ENCODE measurements around the gene SOCS1. TPM values are rescaled to one million over a fixed set of nuclear protein-coding genes. Genes with fewer than 3 reads are reported as not detected.

The SOCS1 gene
- total and polyA plus RNA-seq, 2 of the 8 experiments (the other 6 are each of a cell fraction or from before 2014, with no cell fraction given), result 21.0 to 48.9 TPM

- H3K14ac ChIP-seq (ENCODE audit: insufficient read length), result no peak overlapping the region
- no peak overlapping the region for H2AFZ ChIP-seq (ENCODE audit: low read length)
- H3K79me1 ChIP-seq (ENCODE audit: low read depth, low read length), result no peaks in the 10 kb centered on the region
- H3K9me3 ChIP-seq (ENCODE audit: insufficient read depth in 2 of 2, low read depth in 1 of 2, low read length in 1 of 2), result peaks cover 2 to 11% of the 10 kb centered on the region in 2 experiments
- no peak for FAIRE-seq
- ChIA-PET CTCF (ENCODE audit: partially characterized antibody) (interaction anchor here (0.8 to 2.1 kb wide), 5 partner anchors 20 to 249 kb away, joined by 3 to 5 read pairs (median 4); no protein-coding TSS in a partner anchor), POLR2A (ENCODE audit: partially characterized antibody) (interaction anchor here (1.5 kb wide), 1 partner anchor 12 kb away, joined by 4 read pairs; no protein-coding TSS in a partner anchor)
- H3K4ac ChIP-seq (replicated peaks; ENCODE audit: insufficient read length, low read depth, low read length), result no peak overlapping the region
- no peak overlapping the region for H3K18ac ChIP-seq (ENCODE audit: extremely low read depth, low read length)
- no peak overlapping the region for H2BK120ac ChIP-seq (replicated peaks; ENCODE audit: low read depth, low read length)
- H3K23ac ChIP-seq (ENCODE audit: insufficient read length), result no peak overlapping the region
- no peaks in the 10 kb centered on the region for H4K20me1 ChIP-seq (replicated peaks in 1 of 2; ENCODE audit: control insufficient read depth in 1 of 2, insufficient read depth in 2 of 2, low read length in 2 of 2)
- no peaks in the 10 kb centered on the region for H3K79me2 ChIP-seq (ENCODE audit: control insufficient read depth in 1 of 2, insufficient read depth in 2 of 2, low read length in 2 of 2)
- no peak overlapping the region for H4K5ac ChIP-seq (ENCODE audit: insufficient read length, low read depth, low read length)
- H3K9ac ChIP-seq (replicated peaks in 1 of 4; ENCODE audit: extremely low read depth in 1 of 4, low read depth in 3 of 4, low read length in 3 of 4), result no peak overlapping the region
- H3K4me3 ChIP-seq (ENCODE audit: extremely low read depth in 1 of 4, insufficient read depth in 2 of 4, low read depth in 3 of 4, low read length in 4 of 4), result no peak overlapping the region
- H2BK15ac ChIP-seq (ENCODE audit: low read length), result no peak overlapping the region; the same call in 1 of the 2 replicates
- TF ChIP-seq, protein P1, sequence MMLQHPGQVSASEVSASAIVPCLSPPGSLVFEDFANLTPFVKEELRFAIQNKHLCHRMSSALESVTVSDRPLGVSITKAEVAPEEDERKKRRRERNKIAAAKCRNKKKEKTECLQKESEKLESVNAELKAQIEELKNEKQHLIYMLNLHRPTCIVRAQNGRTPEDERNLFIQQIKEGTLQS (IDR thresholded peaks at IDR 0.05; ENCODE audit: insufficient read depth, low read depth, low read length), result no peak
- TF ChIP-seq SRF (IDR thresholded peaks at IDR 0.05; ENCODE audit: low read depth, low read length), result no peak
- H3K27me3 ChIP-seq (replicated peaks in 1 of 4; ENCODE audit: control insufficient read depth in 3 of 4, extremely low read depth in 1 of 4, insufficient read depth in 3 of 4, low read length in 3 of 4), result no peaks in the 10 kb centered on the region
- H3K4me1 ChIP-seq (replicated peaks in 1 of 4; ENCODE audit: control insufficient read depth in 3 of 4, insufficient read depth in 4 of 4, low read length in 3 of 4), result no peaks in the 10 kb centered on the region
- H4K8ac ChIP-seq (ENCODE audit: extremely low read depth, insufficient read depth, low read length), result no peak overlapping the region
- no peak overlapping the region for H2AK5ac ChIP-seq (ENCODE audit: low read depth, low read length)
- H3K56ac ChIP-seq (replicated peaks; ENCODE audit: insufficient read length, low read depth, low read length), result no peak overlapping the region
- H2BK5ac ChIP-seq (ENCODE audit: low read depth, low read length), result 0 out of 2 replicates have a peak overlapping the region, but pooled peaks have one; percentile 35
- H3K36me3 ChIP-seq (ENCODE audit: control insufficient read depth in 2 of 4, insufficient read depth in 4 of 4, low read length in 3 of 4), result no peaks in the 10 kb centered on the region
- H3K27ac ChIP-seq (ENCODE audit: low read depth, low read length), result no peak overlapping the region
- no peaks in the 10 kb centered on the region for H3K23me2 ChIP-seq (ENCODE audit: low read depth, low read length)
- no peak for DNase-seq (ENCODE audit: low read depth in 1 of 2, low spot score in 2 of 2)
- H4K91ac ChIP-seq (replicated peaks; ENCODE audit: insufficient read length, low read length), result no peak overlapping the region
- H2BK20ac ChIP-seq (ENCODE audit: low read length), result no peak overlapping the region
- 88% methylated on average over 16 of the region's 16 CpGs; no CpG with 5 or more reads in 1 of the 2 experiments for WGBS, 2 experiments (ENCODE audit: extremely low coverage in 1 of 2, insufficient coverage in 1 of 2, insufficient read length in 1 of 2, insufficient replicate concordance in 2 of 2, low coverage in 1 of 2, low lambda C conversion rate in 2 of 2, missing lambda C conversion rate in 1 of 2)
- H3K4me2 ChIP-seq (ENCODE audit: insufficient read depth in 1 of 2, low read depth in 2 of 2, low read length in 2 of 2), result no peak overlapping the region
- no peak overlapping the region for H2BK12ac ChIP-seq (ENCODE audit: low read depth, low read length)
These were observed 43.2 kb downstream of the SOCS1 start for GRCh38 chr16:11212798-11213196.

Data from H1 (cell line).